Panc1 (cell line): ENCODE results near the gene HEATR5A. TPM values are rescaled to one million over a fixed set of nuclear protein-coding genes. Genes with fewer than 3 reads are reported as not detected.

Experiments used
- ATAC-seq: fragments of 200-7000 bp; cut with Tn5 transposase; 2 replicates; pipeline ENCODE4 v1.9.1; 2020; ENCODE audit warnings: mild to moderate bottlenecking, moderate library complexity
- BruUV-seq: library from RNA; stranded (reverse); fragments of 400-500 nt; replicated peaks from 2 replicates; lab custom pipeline; 2021; lab: Mats Ljungman, UMichigan
- CTCF ChIA-PET: fragments of 300-600 bp; sonication (Branson Sonifier 250); formaldehyde crosslinking; loops from one replicate; lab custom pipeline; 2022; ENCODE audit warnings: antibody characterized with exemption; lab: Charles Lee
- POLR2A ChIA-PET: fragments of 300-600 bp; sonication (Branson Sonifier 250); formaldehyde crosslinking; loops from one replicate; lab custom pipeline; 2022; ENCODE audit warnings: antibody characterized with exemption; lab: Charles Lee
- DNase-seq: peaks from one replicate; pipeline ENCODE4 v3.0.0-alpha.2; 2010; ENCODE audit warnings: low read depth, low spot score
- H3K27ac ChIP-seq: 2 replicates; pipeline ENCODE4 v1.5.1; 2011; ENCODE audit warnings: mild to moderate bottlenecking, low read length, inconsistent platforms
- H3K27me3 ChIP-seq: fragments of 200-500 bp; sonication (Bioruptor generic); 2 replicates; pipeline ENCODE4 v1.6.0; 2014; ENCODE audit warnings: low read length, inconsistent platforms; ENCODE audit not compliant: control insufficient read depth, insufficient read depth
- H3K36me3 ChIP-seq: fragments of 200-500 bp; sonication (Bioruptor generic); 2 replicates; pipeline ENCODE4 v1.5.1; 2014; ENCODE audit warnings: inconsistent platforms, mild to moderate bottlenecking, low read length, moderate library complexity; ENCODE audit not compliant: control insufficient read depth, insufficient read depth
- H3K4me1 ChIP-seq: 2 replicates; pipeline ENCODE4 v1.5.1; 2011; ENCODE audit warnings: inconsistent platforms, mild to moderate bottlenecking, low read length, moderate library complexity; ENCODE audit not compliant: control insufficient read depth, insufficient read depth
- H3K4me3 ChIP-seq, 2 experiments: 2 replicates each; pipeline ENCODE4 v1.5.1; 2011 to 2012; ENCODE audit warnings: low read depth in 2 of 2, low read length in 2 of 2, mild to moderate bottlenecking in 2 of 2, inconsistent platforms in 1 of 2, moderate library complexity in 1 of 2
- H3K9me3 ChIP-seq: fragments of 200-500 bp; sonication (Bioruptor generic); 2 replicates; pipeline ENCODE4 v1.5.1; 2014; ENCODE audit warnings: low read depth, mild to moderate bottlenecking, inconsistent platforms, low read length, moderate library complexity; ENCODE audit not compliant: control insufficient read depth, insufficient read depth
- CTCF ChIP-seq: fragments of 450-650 bp; IDR thresholded peaks from 2 replicates; pipeline ENCODE4 v1.5.1; 2017; ENCODE audit warnings: mild to moderate bottlenecking
- POLR2AphosphoS5 ChIP-seq: IDR thresholded peaks from 2 replicates; pipeline ENCODE4 v1.6.1; 2012; ENCODE audit warnings: mild to moderate bottlenecking, low read depth, low read length, moderate library complexity
- SIN3A ChIP-seq: IDR thresholded peaks from 2 replicates; pipeline ENCODE4 v1.6.1; 2012; ENCODE audit warnings: low read depth, mild to moderate bottlenecking, low read length, moderate library complexity, borderline replicate concordance; ENCODE audit not compliant: insufficient read depth
- TCF7L2 ChIP-seq: IDR thresholded peaks from 2 replicates; pipeline ENCODE4 v1.6.1; 2011; ENCODE audit warnings: mild to moderate bottlenecking, low read depth, low read length, inconsistent platforms
- in situ Hi-C: cut with HindIII; loops from 2 replicates; pipeline ENCODE4 v1.10.0; 2016; ENCODE audit warnings: low sequenced_read_pairs, low pct_unique_long_range_greater_than_20kb
- intact Hi-C: fragments of 100-400 bp; cut with micrococcal nuclease; formaldehyde crosslinking; loops from one replicate; pipeline ENCODE4 v1.10.0; 2022; ENCODE audit not compliant: unreplicated experiment
- total RNA-seq: library from RNA; stranded (reverse); gene quantifications from one replicate; pipeline ENCODE4 v1.2.1, GENCODE V29; 2021; ENCODE audit not compliant: unreplicated experiment
- TF ChIP-seq, protein P1 (sequence below), 2 experiments: IDR thresholded peaks; 2 replicates each; pipeline ENCODE4 v1.6.1; 2011 to 2012; ENCODE audit warnings: low read depth in 2 of 2, control low read depth in 1 of 2, low read length in 1 of 2, mild to moderate bottlenecking in 1 of 2, moderate library complexity in 1 of 2; ENCODE audit not compliant: insufficient read depth in 1 of 2

The HEATR5A gene
- total RNA-seq, 1 experiment from 2014 or later = 22.0 TPM

- TF ChIP-seq POLR2AphosphoS5 = no peak
- CTCF ChIA-PET = no interaction called here
- no peak for ATAC-seq
Measured at GRCh38 chr14:31280871-31281220, 139.5 kb downstream of the HEATR5A start.

DNA sequence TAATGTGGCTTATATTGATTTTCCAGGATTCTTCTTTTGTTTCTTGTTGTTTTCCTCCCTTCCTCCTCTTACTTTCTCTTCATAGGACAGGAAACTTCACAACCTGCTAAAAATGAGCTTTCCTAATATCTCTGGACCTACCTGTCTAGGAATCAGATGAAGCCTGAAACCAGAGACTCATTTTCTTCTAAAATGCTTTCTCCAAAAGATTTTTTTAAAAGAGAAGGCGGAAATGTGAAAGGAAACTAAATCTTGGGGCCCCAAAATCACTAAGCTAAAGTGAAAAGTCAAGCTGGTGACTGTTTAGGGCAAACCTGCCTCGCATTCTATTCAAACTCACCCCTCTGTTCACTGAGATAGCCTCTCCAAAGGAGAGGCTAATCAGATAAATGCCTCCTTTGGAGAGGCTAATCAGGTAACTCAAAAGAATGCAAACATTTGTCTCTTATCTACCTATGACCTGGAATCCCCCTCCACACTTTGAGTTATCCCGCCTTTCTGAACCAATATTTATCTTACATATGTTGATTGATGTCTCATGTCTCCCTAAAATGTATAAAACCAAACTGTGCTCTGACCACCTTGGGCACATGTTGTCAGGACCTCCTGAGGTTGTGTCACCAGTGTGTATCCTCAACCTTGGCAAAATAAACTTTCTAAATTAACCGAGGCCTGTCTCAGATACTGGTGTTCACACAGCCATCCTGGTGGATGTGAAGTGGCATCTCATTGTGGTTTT is 140.0 kb downstream of the HEATR5A start:
- no peak for TF ChIP-seq CTCF
- TF ChIP-seq SIN3A = no peak
- TF ChIP-seq TCF7L2 = no peak
- H3K4me3 ChIP-seq = no peak overlapping the region
- H3K4me1 ChIP-seq = no peaks in the 10 kb centered on the region
- DNase-seq (no peak), ATAC-seq (no peak)
- 0 out of 2 replicates have a peak, but pooled peaks cover 3% of the 10 kb centered on the region for H3K9me3 ChIP-seq
- no peaks in the 10 kb centered on the region for H3K27me3 ChIP-seq
- ChIA-PET CTCF (no interaction called here), POLR2A (no interaction called here)
- no TSS peak for BruUV-seq
- in situ Hi-C loops = no loop called here
- H3K27ac ChIP-seq = no peak overlapping the region
- H3K36me3 ChIP-seq = no peaks in the 10 kb centered on the region
- intact Hi-C loops = no loop called here

More at GRCh38 chr14:31280871-31281220, 139.5 kb downstream of the HEATR5A start:
- Histone ChIP-seq H3K4me1 (no peaks in the 10 kb centered on the region), H3K27me3 (no peaks in the 10 kb centered on the region), H3K4me3 (no peak overlapping the region), H3K36me3 (no peaks in the 10 kb centered on the region), H3K27ac (no peak overlapping the region), H3K9me3 (0 out of 2 replicates have a peak, but pooled peaks cover 3% of the 10 kb centered on the region)
- DNase-seq = no peak
- in situ Hi-C loops = no loop called here
- intact Hi-C loops = no loop called here
- POLR2A ChIA-PET = no interaction called here
- no TSS peak for BruUV-seq

- in situ Hi-C loops = no loop called here
- Histone ChIP-seq H3K27ac (no peak overlapping the region), H3K4me1 (no peaks in the 10 kb centered on the region), H3K36me3 (no peaks in the 10 kb centered on the region), H3K4me3 (no peak overlapping the region), H3K27me3 (no peaks in the 10 kb centered on the region), H3K9me3 (0 out of 2 replicates have a peak, but pooled peaks cover 3% of the 10 kb centered on the region)
- CTCF ChIA-PET = no interaction called here
- no peak for DNase-seq
- intact Hi-C loops = no loop called here
- POLR2A ChIA-PET = no interaction called here
- no peak for ATAC-seq
- no TSS peak for BruUV-seq
- TF ChIP-seq SIN3A (no peak), POLR2AphosphoS5 (no peak), CTCF (no peak), TCF7L2 (no peak)
- TF ChIP-seq, protein P1, sequence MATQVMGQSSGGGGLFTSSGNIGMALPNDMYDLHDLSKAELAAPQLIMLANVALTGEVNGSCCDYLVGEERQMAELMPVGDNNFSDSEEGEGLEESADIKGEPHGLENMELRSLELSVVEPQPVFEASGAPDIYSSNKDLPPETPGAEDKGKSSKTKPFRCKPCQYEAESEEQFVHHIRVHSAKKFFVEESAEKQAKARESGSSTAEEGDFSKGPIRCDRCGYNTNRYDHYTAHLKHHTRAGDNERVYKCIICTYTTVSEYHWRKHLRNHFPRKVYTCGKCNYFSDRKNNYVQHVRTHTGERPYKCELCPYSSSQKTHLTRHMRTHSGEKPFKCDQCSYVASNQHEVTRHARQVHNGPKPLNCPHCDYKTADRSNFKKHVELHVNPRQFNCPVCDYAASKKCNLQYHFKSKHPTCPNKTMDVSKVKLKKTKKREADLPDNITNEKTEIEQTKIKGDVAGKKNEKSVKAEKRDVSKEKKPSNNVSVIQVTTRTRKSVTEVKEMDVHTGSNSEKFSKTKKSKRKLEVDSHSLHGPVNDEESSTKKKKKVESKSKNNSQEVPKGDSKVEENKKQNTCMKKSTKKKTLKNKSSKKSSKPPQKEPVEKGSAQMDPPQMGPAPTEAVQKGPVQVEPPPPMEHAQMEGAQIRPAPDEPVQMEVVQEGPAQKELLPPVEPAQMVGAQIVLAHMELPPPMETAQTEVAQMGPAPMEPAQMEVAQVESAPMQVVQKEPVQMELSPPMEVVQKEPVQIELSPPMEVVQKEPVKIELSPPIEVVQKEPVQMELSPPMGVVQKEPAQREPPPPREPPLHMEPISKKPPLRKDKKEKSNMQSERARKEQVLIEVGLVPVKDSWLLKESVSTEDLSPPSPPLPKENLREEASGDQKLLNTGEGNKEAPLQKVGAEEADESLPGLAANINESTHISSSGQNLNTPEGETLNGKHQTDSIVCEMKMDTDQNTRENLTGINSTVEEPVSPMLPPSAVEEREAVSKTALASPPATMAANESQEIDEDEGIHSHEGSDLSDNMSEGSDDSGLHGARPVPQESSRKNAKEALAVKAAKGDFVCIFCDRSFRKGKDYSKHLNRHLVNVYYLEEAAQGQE (IDR thresholded peaks at IDR 0.05; ENCODE audit: insufficient read depth in 1 of 2, low read depth in 2 of 2, low read length in 1 of 2) = no peak
Measured at GRCh38 chr14:31278883-31279282, 141.5 kb downstream of the HEATR5A start.
